Loucy (cell line): ENCODE measurements around the gene LUZP1.

Experiments used
- CTCF ChIP-seq: fragments of 200-600 bp; sonication (generic); conservative IDR thresholded peaks from 2 replicates; pipeline ENCODE4 v1.5.1; 2014; ENCODE audit warnings: mild to moderate bottlenecking, antibody characterized with exemption, low read length
- EZH2phosphoT487 ChIP-seq: fragments of 200-600 bp; IDR thresholded peaks from 2 replicates; pipeline ENCODE4 v1.6.1; 2018; ENCODE audit warnings: antibody characterized with exemption, mild to moderate bottlenecking, moderate library complexity, borderline replicate concordance

DNA sequence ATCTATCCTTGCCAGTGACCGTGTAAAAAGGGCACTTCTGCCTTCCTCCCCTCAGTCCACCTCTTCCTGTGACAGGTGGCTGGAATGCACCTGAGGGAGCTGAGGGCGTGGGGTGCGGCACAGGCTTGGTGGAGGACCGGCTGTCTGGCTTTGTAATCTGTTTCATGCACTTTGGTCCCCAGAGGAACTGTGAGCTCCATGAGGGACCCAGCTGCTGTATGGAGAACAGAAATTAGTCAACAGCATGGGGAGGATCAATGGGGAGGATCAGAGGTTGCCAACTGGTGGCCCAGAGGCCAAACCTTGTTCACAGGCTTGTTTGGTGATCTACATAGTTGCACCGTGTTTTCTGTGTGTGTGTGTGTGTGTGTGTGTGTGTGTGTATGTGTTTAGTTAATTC is 19.0 kb upstream of the LUZP1 start:
- TF ChIP-seq CTCF, result no peak
- TF ChIP-seq EZH2phosphoT487, result no peak
